ENCODE measurements around the gene RNF182.

DNA sequence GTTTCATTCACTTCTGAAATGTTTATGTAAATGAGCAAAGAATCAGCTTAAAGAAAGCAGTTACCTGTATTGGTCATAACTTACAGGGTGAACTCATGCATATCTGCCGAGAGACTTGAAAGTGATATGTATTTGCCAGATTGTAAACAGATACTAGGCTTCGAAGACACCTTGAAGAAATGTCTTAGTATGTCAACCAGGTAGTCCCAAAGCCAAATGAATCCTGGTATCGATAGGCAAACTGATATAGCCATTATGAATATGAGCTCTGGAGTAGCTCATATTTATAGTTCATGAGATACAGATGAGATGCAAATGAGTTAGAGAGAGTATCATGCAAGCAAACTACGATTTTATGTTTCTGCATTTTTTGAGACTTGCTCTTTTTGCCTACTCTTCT is 55.8 kb downstream of the RNF182 start:
- TF ChIP-seq POLR2AphosphoS5 (IDR thresholded peaks at IDR 0.05; ENCODE audit: low read depth, low read length) (no peak), TAF1 (IDR thresholded peaks at IDR 0.05; ENCODE audit: borderline replicate concordance, low read depth, low read length) (no peak)

Measured in GM12892 (cell line).